Mucosa of stomach (tissue), 1 donor: ENCODE results near the gene LHFPL2.
"Not testable (repeated sequence)": the region's sequence is repeated elsewhere in the genome, so short reads cannot be mapped to it uniquely, and the experiment has no call there.

Source experiments
- H3K27me3 ChIP-seq: one replicate; pipeline ENCODE4 v1.7.0; 2013; ENCODE audit warnings: mild to moderate bottlenecking, low read length; ENCODE audit not compliant: control insufficient read depth, insufficient read depth
- H3K36me3 ChIP-seq: one replicate; pipeline ENCODE4 v1.7.0; 2013; ENCODE audit warnings: low read length; ENCODE audit not compliant: control insufficient read depth, insufficient read depth
- H3K4me1 ChIP-seq: one replicate; pipeline ENCODE4 v1.7.0; 2013; ENCODE audit warnings: mild to moderate bottlenecking, low read length; ENCODE audit not compliant: control insufficient read depth, insufficient read depth
- H3K4me3 ChIP-seq: one replicate; pipeline ENCODE4 v1.7.0; 2013; ENCODE audit warnings: low read length
- H3K9ac ChIP-seq: one replicate; pipeline ENCODE4 v1.7.0; 2013; ENCODE audit warnings: mild to moderate bottlenecking, low read length, moderate library complexity
- H3K9me3 ChIP-seq: one replicate; pipeline ENCODE4 v1.7.0; 2013; ENCODE audit warnings: mild to moderate bottlenecking, low read length, moderate library complexity; ENCODE audit not compliant: control insufficient read depth
- donor health status: Pancreatic carcinoma.

LHFPL2 gene

GRCh38 chr5:78457507-78457906 lies 191.1 kb downstream of the LHFPL2 start:
- not testable (repeated sequence) for H3K4me3 ChIP-seq, H3K9ac ChIP-seq, H3K36me3 ChIP-seq, H3K27me3 ChIP-seq, H3K9me3 ChIP-seq, H3K4me1 ChIP-seq

GRCh38 chr5:78449103-78449502 lies 199.5 kb downstream of the LHFPL2 start:
- no peak overlapping the region for H3K4me3 ChIP-seq
- no peaks in the 10 kb centered on the region for H3K9me3 ChIP-seq
- H3K27me3 ChIP-seq = no peaks in the 10 kb centered on the region
- H3K9ac ChIP-seq = no peak overlapping the region
- H3K4me1 ChIP-seq = no peaks in the 10 kb centered on the region
- H3K36me3 ChIP-seq = no peaks in the 10 kb centered on the region

- no peak overlapping the region for H3K9ac ChIP-seq
- no peaks in the 10 kb centered on the region for H3K36me3 ChIP-seq
- H3K27me3 ChIP-seq = no peaks in the 10 kb centered on the region
- no peak overlapping the region for H3K4me3 ChIP-seq
- no peaks in the 10 kb centered on the region for H3K9me3 ChIP-seq
- no peaks in the 10 kb centered on the region for H3K4me1 ChIP-seq
Observed at GRCh38 chr5:78447775-78448424, 200.7 kb downstream of the LHFPL2 start.
